ENCODE measurements around the gene ARHGAP10.

The ARHGAP10 gene

GRCh38 chr4:147958057-147958456 is 226.2 kb downstream of the ARHGAP10 start:
- DNase-seq (ENCODE audit: low read depth, low spot score) = no peak

GRCh38 chr4:147958489-147959065 is 226.7 kb downstream of the ARHGAP10 start:
- no peak for DNase-seq (ENCODE audit: low read depth, low spot score)
- H3K4me3 ChIP-seq (ENCODE audit: low read length) = no peak overlapping the region

More at GRCh38 chr4:147958057-147958456, 226.2 kb downstream of the ARHGAP10 start:
- H3K4me3 ChIP-seq (ENCODE audit: low read length) = no peak overlapping the region

- no peak for DNase-seq (ENCODE audit: low read depth, low spot score)
- H3K4me3 ChIP-seq (ENCODE audit: low read length) = no peak overlapping the region
These were observed 229.1 kb downstream of the ARHGAP10 start for GRCh38 chr4:147960971-147961370.

- no peak for DNase-seq (ENCODE audit: low read depth, low spot score)
- no peak overlapping the region for H3K4me3 ChIP-seq (ENCODE audit: low read length)
These were observed 232.0 kb downstream of the ARHGAP10 start for GRCh38 chr4:147963839-147964238.

- H3K4me3 ChIP-seq (ENCODE audit: low read length) = no peak overlapping the region
- DNase-seq (ENCODE audit: low read depth, low spot score) = no peak
These were observed 232.5 kb downstream of the ARHGAP10 start for GRCh38 chr4:147964266-147964880.

GRCh38 chr4:147965056-147965455 is 233.2 kb downstream of the ARHGAP10 start:
- DNase-seq (ENCODE audit: low read depth, low spot score) = no peak

GRCh38 chr4:147965873-147966272 is 234.0 kb downstream of the ARHGAP10 start:
- no peak overlapping the region for H3K4me3 ChIP-seq (ENCODE audit: low read length)
- no peak for DNase-seq (ENCODE audit: low read depth, low spot score)

More at GRCh38 chr4:147965056-147965455, 233.2 kb downstream of the ARHGAP10 start:
- no peak overlapping the region for H3K4me3 ChIP-seq (ENCODE audit: low read length)

GRCh38 chr4:147968641-147969040 is 236.8 kb downstream of the ARHGAP10 start:
- DNase-seq (ENCODE audit: low read depth, low spot score) = no peak

GRCh38 chr4:147969573-147970385 is 237.9 kb downstream of the ARHGAP10 start:
- no peak for DNase-seq (ENCODE audit: low read depth, low spot score)
- no peak overlapping the region for H3K4me3 ChIP-seq (ENCODE audit: low read length)

More at GRCh38 chr4:147968641-147969040, 236.8 kb downstream of the ARHGAP10 start:
- no peak overlapping the region for H3K4me3 ChIP-seq (ENCODE audit: low read length)

GRCh38 chr4:147971116-147971515 is 239.2 kb downstream of the ARHGAP10 start:
- H3K4me3 ChIP-seq (ENCODE audit: low read length) = no peak overlapping the region
- no peak for DNase-seq (ENCODE audit: low read depth, low spot score)

- H3K4me3 ChIP-seq (ENCODE audit: low read length) = no peak overlapping the region
- DNase-seq (ENCODE audit: low read depth, low spot score) = no peak
These were observed 243.4 kb downstream of the ARHGAP10 start for GRCh38 chr4:147975325-147975724.

GRCh38 chr4:147975933-147976928 is 244.3 kb downstream of the ARHGAP10 start:
- no peak overlapping the region for H3K4me3 ChIP-seq (ENCODE audit: low read length)
- DNase-seq (ENCODE audit: low read depth, low spot score) = no peak

GRCh38 chr4:147980586-147980985 is 248.7 kb downstream of the ARHGAP10 start:
- DNase-seq (ENCODE audit: low read depth, low spot score) = no peak
- no peak overlapping the region for H3K4me3 ChIP-seq (ENCODE audit: low read length)

GRCh38 chr4:147981305-147981704 is 249.4 kb downstream of the ARHGAP10 start:
- H3K4me3 ChIP-seq (ENCODE audit: low read length) = no peak overlapping the region
- DNase-seq (ENCODE audit: low read depth, low spot score) = no peak

- peak; percentile 56 for DNase-seq (ENCODE audit: low read depth, low spot score)
- no peak overlapping the region for H3K4me3 ChIP-seq (ENCODE audit: low read length)
These were observed 252.3 kb downstream of the ARHGAP10 start for GRCh38 chr4:147984065-147984777.

- H3K4me3 ChIP-seq (ENCODE audit: low read length) = no peak overlapping the region
- no peak for DNase-seq (ENCODE audit: low read depth, low spot score)
These were observed 252.9 kb downstream of the ARHGAP10 start for GRCh38 chr4:147984778-147985138.

- no peak overlapping the region for H3K4me3 ChIP-seq (ENCODE audit: low read length)
- no peak for DNase-seq (ENCODE audit: low read depth, low spot score)
These were observed 253.5 kb downstream of the ARHGAP10 start for GRCh38 chr4:147985376-147985775.

GRCh38 chr4:147987252-147987651 is 255.4 kb downstream of the ARHGAP10 start:
- no peak overlapping the region for H3K4me3 ChIP-seq (ENCODE audit: low read length)
- no peak for DNase-seq (ENCODE audit: low read depth, low spot score)
